Measurements from ENCODE around the gene AIG1.

AIG1 gene

DNA sequence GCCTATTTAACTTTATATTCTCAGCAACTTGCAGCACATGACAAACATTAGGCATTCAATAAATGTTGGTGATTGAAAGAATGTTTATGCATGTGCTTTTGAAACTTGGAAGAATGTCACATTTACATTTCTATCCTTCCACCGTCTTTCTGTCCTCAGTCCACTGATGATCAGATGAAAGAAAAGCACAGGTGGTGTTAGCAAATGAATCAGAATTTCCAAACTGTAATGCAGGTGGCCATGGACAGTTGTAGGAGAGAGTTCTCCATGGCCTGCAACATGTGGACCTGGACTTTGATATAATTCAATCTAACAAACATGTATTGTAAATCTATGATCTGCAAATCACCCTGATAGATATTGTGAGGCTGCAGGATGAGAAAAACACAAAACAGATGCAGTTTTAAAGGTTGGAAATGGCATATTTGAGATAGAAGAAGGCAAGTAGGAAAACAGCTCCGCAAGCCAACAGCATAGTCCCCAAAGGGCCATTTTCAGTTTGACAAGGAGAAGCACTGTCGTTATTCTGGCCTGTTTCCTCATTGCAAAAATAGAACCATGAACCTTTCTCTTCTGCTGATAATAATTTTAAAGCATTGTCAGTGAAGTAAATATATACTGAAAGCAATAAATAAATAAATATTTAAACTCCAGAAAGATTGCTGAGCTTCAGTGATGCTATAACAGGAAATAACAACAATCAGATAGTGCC, 119.4 kb downstream of the AIG1 start:
- no peak for TF ChIP-seq CTCF (IDR thresholded peaks at IDR 0.05; ENCODE audit: poor library complexity, severe bottlenecking)
- Histone ChIP-seq H3K36me3 (ENCODE audit: low read depth) (peaks cover 12% of the 10 kb centered on the region; the same call in 1 of the 2 replicates), H3K27ac (ENCODE audit: poor library complexity, severe bottlenecking) (no peak overlapping the region), H3K9me3 (ENCODE audit: severe bottlenecking) (no peaks in the 10 kb centered on the region), H3K27me3 (ENCODE audit: insufficient read depth, poor library complexity, severe bottlenecking) (no peaks in the 10 kb centered on the region), H3K4me3 (ENCODE audit: severe bottlenecking) (no peak overlapping the region), H3K4me1 (ENCODE audit: insufficient read depth, poor library complexity, severe bottlenecking) (peaks cover 3% of the 10 kb centered on the region)
- no peak for DNase-seq (ENCODE audit: low spot score)
- no peak for ATAC-seq (ENCODE audit: low read depth)

DNA sequence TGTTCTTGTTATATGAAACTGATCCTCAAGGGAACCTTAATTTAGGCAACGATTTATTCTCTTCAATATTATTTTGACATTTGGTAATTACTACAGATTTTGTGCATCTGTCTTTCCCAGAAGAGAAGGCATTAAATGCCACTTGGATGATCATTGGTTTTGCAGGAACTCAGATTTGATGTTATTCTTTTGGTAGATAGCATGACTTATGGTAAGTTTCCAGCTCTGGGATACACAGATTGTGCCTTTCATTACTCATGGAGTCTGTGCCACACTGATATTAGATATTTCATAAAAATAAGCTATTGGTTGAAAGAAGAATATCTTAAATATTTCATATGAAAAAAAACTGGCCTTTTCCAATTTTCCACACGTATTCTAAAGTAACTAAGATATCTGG, 120.1 kb downstream of the AIG1 start:
- ATAC-seq (ENCODE audit: low read depth), result no peak
- 0 out of 2 replicates have a peak, but pooled peaks cover 6% of the 10 kb centered on the region for H3K36me3 ChIP-seq (ENCODE audit: low read depth)
- TF ChIP-seq CTCF (IDR thresholded peaks at IDR 0.05; ENCODE audit: poor library complexity, severe bottlenecking), result no peak
- peaks cover 3% of the 10 kb centered on the region for H3K4me1 ChIP-seq (ENCODE audit: insufficient read depth, poor library complexity, severe bottlenecking)
- DNase-seq (ENCODE audit: low spot score), result no peak
- H3K9me3 ChIP-seq (ENCODE audit: severe bottlenecking), result no peaks in the 10 kb centered on the region
- H3K27me3 ChIP-seq (ENCODE audit: insufficient read depth, poor library complexity, severe bottlenecking), result no peaks in the 10 kb centered on the region
- no peak overlapping the region for H3K27ac ChIP-seq (ENCODE audit: poor library complexity, severe bottlenecking)
- no peak overlapping the region for H3K4me3 ChIP-seq (ENCODE audit: severe bottlenecking)

DNA sequence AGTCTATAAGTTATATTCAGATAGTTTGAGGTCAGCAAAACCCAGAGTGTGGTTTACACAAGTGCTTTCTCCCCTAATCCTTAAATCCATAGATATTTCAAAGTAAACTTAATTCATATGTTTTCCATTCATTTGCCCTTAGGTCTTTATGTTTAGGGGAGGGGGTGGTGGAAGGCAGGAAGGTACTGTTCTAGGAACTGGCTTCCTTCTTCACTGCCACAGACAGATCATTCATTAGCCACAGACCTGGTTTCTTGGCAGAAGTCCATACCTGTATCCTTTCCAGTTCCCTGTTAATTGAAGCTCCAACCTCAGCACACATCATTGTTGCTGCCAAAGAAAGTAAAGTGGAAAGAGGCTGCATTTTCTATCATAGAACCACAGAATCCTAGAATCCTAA, 123.0 kb downstream of the AIG1 start:
- Histone ChIP-seq H3K27ac (ENCODE audit: poor library complexity, severe bottlenecking) (no peak overlapping the region), H3K4me3 (ENCODE audit: severe bottlenecking) (no peak overlapping the region), H3K4me1 (ENCODE audit: insufficient read depth, poor library complexity, severe bottlenecking) (no peaks in the 10 kb centered on the region), H3K9me3 (ENCODE audit: severe bottlenecking) (no peaks in the 10 kb centered on the region), H3K36me3 (ENCODE audit: low read depth) (peaks cover 20% of the 10 kb centered on the region), H3K27me3 (ENCODE audit: insufficient read depth, poor library complexity, severe bottlenecking) (no peaks in the 10 kb centered on the region)
- DNase-seq (ENCODE audit: low spot score) (no peak), ATAC-seq (ENCODE audit: low read depth) (no peak)
- no peak for TF ChIP-seq CTCF (IDR thresholded peaks at IDR 0.05; ENCODE audit: poor library complexity, severe bottlenecking)

DNA sequence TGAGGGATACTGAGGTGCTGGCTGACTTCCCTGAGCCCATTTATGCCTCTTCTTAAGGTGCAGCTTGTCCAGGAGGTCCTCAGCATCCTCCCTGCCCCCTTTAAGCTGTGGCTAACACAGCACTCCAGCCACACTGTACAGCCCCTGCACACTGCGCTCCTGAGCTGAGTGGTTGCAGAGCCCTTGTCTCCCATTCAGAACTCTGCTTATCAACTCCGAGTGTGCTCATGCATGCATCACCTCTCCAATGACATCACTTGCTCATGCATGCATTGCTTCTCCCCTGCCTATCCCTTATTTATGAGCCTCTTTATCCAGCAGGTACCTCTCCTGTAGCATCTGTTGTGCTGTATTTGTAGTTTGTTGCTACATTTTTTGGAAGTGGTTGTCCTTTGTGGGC, 124.6 kb downstream of the AIG1 start:
- Histone ChIP-seq H3K4me1 (ENCODE audit: insufficient read depth, poor library complexity, severe bottlenecking) (no peaks in the 10 kb centered on the region), H3K27me3 (ENCODE audit: insufficient read depth, poor library complexity, severe bottlenecking) (no peaks in the 10 kb centered on the region), H3K9me3 (ENCODE audit: severe bottlenecking) (no peaks in the 10 kb centered on the region), H3K27ac (ENCODE audit: poor library complexity, severe bottlenecking) (no peak overlapping the region), H3K4me3 (ENCODE audit: severe bottlenecking) (no peak overlapping the region), H3K36me3 (ENCODE audit: low read depth) (peaks cover 23% of the 10 kb centered on the region)
- no peak for ATAC-seq (ENCODE audit: low read depth)
- DNase-seq (ENCODE audit: low spot score), result no peak
- TF ChIP-seq CTCF (IDR thresholded peaks at IDR 0.05; ENCODE audit: poor library complexity, severe bottlenecking), result no peak

GRCh38 chr6:143187238-143187923, 126.7 kb downstream of the AIG1 start:
- Histone ChIP-seq H3K36me3 (ENCODE audit: low read depth) (peaks cover 17% of the 10 kb centered on the region), H3K27me3 (ENCODE audit: insufficient read depth, poor library complexity, severe bottlenecking) (no peaks in the 10 kb centered on the region), H3K27ac (ENCODE audit: poor library complexity, severe bottlenecking) (no peak overlapping the region), H3K4me3 (ENCODE audit: severe bottlenecking) (no peak overlapping the region), H3K4me1 (ENCODE audit: insufficient read depth, poor library complexity, severe bottlenecking) (peaks cover 7% of the 10 kb centered on the region), H3K9me3 (ENCODE audit: severe bottlenecking) (no peaks in the 10 kb centered on the region)
- TF ChIP-seq CTCF (IDR thresholded peaks at IDR 0.05; ENCODE audit: poor library complexity, severe bottlenecking), result no peak
- peak; percentile 41; the same call in 1 of the 3 replicates for ATAC-seq (ENCODE audit: low read depth)
- no peak for DNase-seq (ENCODE audit: low spot score)

All from RWPE2 (cell line).